Subcutaneous abdominal adipose tissue (tissue), 5 donors: ENCODE measurements around the gene SCARF1.

Source experiments
- H3K27ac ChIP-seq: one replicate; pipeline ENCODE4 v1.7.0; 2013; ENCODE audit warnings: low read depth, mild to moderate bottlenecking, inconsistent platforms, low read length, moderate library complexity
- H3K27me3 ChIP-seq, 5 donors: one replicate each; pipeline ENCODE4 v1.7.0; 2013; ENCODE audit warnings: low read length in 5 of 5, inconsistent platforms in 1 of 5; ENCODE audit not compliant: control insufficient read depth in 5 of 5, insufficient read depth in 4 of 5
- H3K36me3 ChIP-seq, 5 donors: one replicate each; pipeline ENCODE4 v1.7.0; 2013; ENCODE audit warnings: low read length in 5 of 5; ENCODE audit not compliant: control insufficient read depth in 5 of 5, insufficient read depth in 5 of 5
- H3K4me1 ChIP-seq, 5 donors: one replicate each; pipeline ENCODE4 v1.7.0; 2013; ENCODE audit warnings: low read length in 5 of 5, mild to moderate bottlenecking in 3 of 5, moderate library complexity in 1 of 5; ENCODE audit not compliant: control insufficient read depth in 5 of 5, insufficient read depth in 5 of 5
- H3K4me3 ChIP-seq, 5 donors: one replicate each; pipeline ENCODE4 v1.7.0; 2013; ENCODE audit warnings: low read length in 5 of 5, low read depth in 1 of 5
- H3K9ac ChIP-seq, 5 donors: one replicate each; pipeline ENCODE4 v1.7.0; 2013; ENCODE audit warnings: low read length in 5 of 5, mild to moderate bottlenecking in 4 of 5, moderate library complexity in 3 of 5
- H3K9me3 ChIP-seq, 5 donors: one replicate each; pipeline ENCODE4 v1.7.0; 2013; ENCODE audit warnings: low read length in 5 of 5; ENCODE audit not compliant: control insufficient read depth in 5 of 5
- donor health status: healthy.
- donor health status: healthy.
- donor health status: healthy.
- donor health status: healthy.
- donor health status: healthy.

The SCARF1 gene

DNA sequence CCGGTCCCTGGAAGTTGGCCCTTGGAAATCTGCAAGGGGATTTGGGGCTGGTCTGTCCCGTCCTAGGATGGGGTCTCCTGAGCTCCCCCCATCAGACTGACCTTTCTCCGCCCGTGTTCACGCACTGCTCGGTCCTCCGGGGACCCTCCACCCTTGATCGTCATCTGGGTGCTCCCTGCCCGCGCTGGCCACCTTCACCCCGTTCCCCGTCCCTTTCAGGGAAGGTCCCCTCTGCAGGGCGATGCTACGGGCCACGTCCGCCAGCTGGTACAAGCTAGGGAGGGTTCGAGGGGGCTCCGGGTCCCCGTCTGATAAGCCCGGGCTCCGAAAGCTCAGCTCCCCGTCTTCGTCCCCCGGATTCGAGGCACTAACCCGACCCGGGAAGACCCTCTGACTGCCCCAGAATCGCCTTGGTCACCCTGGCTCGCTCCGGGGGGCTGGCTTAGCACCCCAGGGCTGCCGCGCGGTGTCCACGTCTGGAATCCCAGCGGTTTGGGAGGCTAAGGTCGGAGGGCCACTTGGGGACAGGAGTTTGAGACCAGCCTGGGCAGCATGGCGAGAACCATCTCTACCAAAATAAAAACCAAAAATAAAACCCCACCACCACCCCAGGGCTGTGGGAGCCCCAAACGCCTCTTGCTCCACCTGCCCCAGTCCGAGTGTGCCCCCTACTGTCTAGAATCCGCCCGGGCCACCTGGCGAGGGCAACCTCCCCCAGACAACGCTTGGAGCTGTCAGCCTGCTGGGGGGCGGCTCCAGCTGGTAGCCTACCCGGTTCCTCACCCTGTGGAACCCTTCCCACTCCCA, 15.8 kb downstream of the SCARF1 start:
- no peaks in the 10 kb centered on the region for H3K9me3 ChIP-seq
- H3K4me1 ChIP-seq = peaks cover 7 to 64% (median 47%) of the 10 kb centered on the region in 5 donors
- peak overlapping the region in 4 of 5 donors; percentile 6 to 77 (median 72) for H3K9ac ChIP-seq
- peaks cover 0 to 8% (median 0%) of the 10 kb centered on the region in 5 donors for H3K36me3 ChIP-seq
- H3K27ac ChIP-seq = peak overlapping the region; percentile 84
- no peaks in the 10 kb centered on the region for H3K27me3 ChIP-seq
- peak overlapping the region; percentile 53 to 95 (median 70) for H3K4me3 ChIP-seq

DNA sequence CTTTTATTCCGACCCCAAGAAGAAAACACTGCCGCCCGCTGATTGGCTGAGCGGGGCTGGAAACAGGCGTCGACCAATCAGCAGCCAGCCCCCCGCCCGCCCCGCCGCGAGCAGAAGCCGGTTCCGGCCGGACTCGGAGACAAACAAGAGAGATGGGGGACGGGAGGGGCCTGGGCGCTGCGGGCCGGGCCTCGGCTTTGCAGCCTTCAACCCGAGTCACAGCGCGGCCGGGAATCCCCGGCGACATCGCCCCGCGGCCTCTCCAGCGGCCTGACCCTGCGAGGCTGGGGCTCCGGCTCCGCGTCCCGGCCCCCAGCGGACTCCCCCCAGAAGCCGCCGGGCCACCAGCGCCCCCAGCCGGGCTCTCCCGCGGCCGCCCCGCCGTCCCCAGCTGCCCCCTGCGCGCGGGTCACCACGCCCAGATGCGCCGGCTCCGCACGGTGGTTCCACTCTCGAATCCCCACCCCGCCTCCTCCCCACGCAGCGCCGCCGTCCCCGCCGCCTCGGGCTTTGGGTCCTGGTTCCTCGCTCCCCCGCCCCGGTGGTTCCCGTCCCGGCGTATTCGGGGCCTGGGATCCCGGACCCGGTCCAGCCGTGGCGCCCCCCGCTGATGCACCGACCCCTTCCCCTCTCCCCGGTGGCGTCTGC, 16.6 kb downstream of the SCARF1 start:
- H3K4me1 ChIP-seq = peaks cover 6 to 61% (median 43%) of the 10 kb centered on the region in 5 donors

DNA sequence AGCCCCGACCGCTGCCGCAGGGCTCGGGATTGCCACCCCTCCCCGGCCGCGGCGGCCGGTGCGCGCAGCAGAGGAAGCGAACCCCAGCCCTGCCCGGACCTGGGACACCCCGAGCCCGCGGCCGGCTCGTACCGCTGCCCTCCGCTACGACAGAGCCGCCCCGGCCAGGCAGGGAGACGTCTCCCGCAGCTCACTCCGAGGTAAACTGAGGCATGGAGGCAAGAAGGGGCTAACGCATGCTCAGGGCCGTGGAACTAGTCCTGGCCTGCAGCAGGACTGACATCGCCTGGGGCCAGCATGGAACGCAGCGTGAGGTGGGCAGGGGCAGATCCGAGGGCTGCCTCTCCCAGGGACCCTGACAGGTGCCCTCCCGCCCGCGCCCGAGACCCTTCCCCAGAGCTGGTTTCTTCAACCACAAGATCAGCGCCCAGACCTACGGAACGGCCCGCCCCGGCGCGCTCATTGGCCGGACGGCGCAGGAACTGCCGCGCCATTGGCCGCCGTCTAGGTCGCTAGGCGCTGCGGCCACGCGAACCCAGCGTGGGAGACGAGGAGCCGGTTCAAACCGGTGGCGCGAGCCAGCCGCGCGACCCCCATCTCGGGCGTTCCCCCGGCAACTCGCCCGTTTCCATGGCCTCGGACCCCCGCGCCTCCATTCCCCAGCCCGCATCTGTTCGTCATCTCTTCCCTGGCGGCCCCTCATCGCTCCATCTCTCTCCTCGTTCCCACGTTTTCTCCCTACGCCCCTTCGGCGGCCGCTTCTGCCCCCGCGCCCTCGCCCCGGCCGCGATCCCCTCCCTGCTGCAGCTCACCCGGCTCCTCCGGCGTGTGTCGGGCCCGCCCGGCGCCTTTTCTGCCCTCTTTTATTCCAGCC, 17.3 kb downstream of the SCARF1 start, which contains the start of gene SLC43A2:
Gene SLC43A2 (minus strand): TSS at position 853 of the 874 bp plus-strand sequence. CDS start 960 bp downstream, outside the sequence.
- Histone ChIP-seq H3K36me3 (peaks cover 0 to 8% (median 0%) of the 10 kb centered on the region in 5 donors), H3K27me3 (no peaks in the 10 kb centered on the region), H3K9me3 (no peaks in the 10 kb centered on the region), H3K4me3 (peak within 1 kb of the TSS; percentile 53 to 95 (median 74)), H3K27ac (peak within 1 kb of the TSS; percentile 84), H3K4me1 (peaks cover 6 to 63% (median 45%) of the 10 kb centered on the region in 5 donors), H3K9ac (peak within 1 kb of the TSS in 4 of 5 donors; percentile 58 to 77 (median 74))

More for the DNA sequence above, 16.6 kb downstream of the SCARF1 start:
- Histone ChIP-seq H3K27ac (peak overlapping the region; percentile 84), H3K9me3 (no peaks in the 10 kb centered on the region), H3K27me3 (no peaks in the 10 kb centered on the region), H3K4me3 (peak overlapping the region; percentile 53 to 95 (median 70)), H3K9ac (peak overlapping the region in 4 of 5 donors; percentile 32 to 77 (median 72)), H3K36me3 (peaks cover 0 to 6% (median 0%) of the 10 kb centered on the region in 5 donors)

DNA sequence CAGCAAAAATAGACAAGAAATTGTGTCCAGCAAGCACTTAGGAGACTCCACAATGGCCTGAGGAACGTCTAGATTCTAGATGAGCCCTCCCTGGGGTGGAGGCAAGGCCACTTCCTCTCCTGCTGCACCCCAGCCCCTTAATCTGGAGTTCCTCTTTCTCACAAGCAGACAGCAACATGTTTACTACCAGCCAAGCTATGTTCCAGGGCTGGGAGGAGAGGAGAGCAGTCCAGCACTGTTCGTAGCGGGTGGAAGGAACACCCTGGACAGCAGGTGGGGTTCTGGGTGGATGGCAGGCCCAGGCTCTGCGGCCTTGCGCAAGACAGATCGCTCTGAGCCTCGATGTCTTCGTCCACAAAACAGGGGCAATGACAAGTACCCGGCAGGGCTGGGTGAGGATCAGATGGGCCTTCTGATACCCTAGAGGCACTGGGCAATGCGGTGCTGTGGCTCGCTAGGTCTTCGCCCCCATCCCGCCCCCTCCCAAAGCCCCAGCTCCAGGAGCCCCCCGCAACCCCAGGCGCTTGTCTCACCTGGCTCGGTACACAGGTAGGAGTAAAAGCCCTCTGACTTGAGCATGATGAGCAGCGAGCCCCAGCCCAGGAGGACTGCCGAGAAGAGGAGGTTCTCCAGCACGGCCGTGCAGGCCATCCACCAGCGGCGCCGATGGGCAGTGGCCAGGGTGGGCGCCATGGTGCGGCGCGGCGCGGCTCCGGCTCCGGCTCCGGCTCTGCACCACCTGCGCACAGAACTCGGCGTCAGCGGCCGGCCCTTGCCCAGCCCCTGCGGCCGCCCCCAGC, 18.1 kb downstream of the SCARF1 start:
- Histone ChIP-seq H3K4me1 (peaks cover 6 to 65% (median 48%) of the 10 kb centered on the region in 5 donors), H3K27ac (peak overlapping the region; percentile 84), H3K27me3 (no peaks in the 10 kb centered on the region), H3K9me3 (no peaks in the 10 kb centered on the region), H3K9ac (peak overlapping the region in 4 of 5 donors; percentile 64 to 77 (median 67)), H3K36me3 (peaks cover 0 to 12% (median 3%) of the 10 kb centered on the region in 5 donors), H3K4me3 (peak overlapping the region; percentile 38 to 95 (median 74))

DNA sequence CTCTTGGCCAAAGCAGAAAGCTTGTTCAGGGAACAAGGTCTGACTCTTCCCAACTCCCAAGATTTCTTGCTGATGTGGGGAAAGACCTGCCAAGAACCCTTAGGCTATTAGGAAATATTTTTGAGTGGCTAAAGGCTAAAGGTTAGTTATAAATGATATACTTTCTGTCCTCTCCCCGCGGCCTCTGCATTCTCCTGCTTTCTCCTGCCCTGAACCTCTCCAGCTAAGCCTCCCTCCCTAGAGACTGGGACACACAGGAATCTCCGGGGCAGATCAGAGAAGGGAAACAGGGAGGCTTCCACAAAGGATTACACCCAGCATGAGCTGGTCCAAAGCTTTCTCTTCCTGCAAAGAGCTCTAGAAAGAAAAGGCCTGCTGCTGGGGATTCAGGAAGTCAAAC, 19.2 kb downstream of the SCARF1 start:
- H3K27ac ChIP-seq = peak overlapping the region; percentile 84
- H3K4me1 ChIP-seq = peaks cover 7 to 70% (median 54%) of the 10 kb centered on the region in 5 donors
- no peaks in the 10 kb centered on the region for H3K9me3 ChIP-seq
- H3K9ac ChIP-seq = peak overlapping the region in 4 of 5 donors; percentile 5 to 67 (median 66)
- no peaks in the 10 kb centered on the region for H3K27me3 ChIP-seq
- peak overlapping the region; percentile 37 to 95 (median 70) for H3K4me3 ChIP-seq
- peaks cover 0 to 18% (median 6%) of the 10 kb centered on the region in 5 donors for H3K36me3 ChIP-seq

DNA sequence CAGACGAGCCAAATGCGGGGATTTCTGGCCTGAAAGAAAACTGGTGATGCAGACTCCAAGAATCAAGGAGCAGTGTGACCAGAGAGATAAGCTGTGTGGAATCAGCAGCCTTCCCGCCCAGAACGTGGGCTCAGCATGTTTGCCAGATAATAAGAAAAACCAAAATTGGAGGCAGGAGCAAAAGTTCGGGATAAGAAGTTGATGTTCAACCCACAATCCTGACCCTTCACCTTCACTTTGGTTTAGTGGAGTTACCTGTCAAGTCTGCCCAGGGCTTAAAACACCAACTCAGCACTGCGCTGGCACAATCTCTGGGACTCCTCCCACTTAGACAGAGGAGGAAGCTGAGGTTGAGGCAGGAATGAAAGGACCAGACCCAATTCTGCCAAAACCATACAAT, 20.0 kb downstream of the SCARF1 start:
- Histone ChIP-seq H3K9me3 (no peaks in the 10 kb centered on the region), H3K9ac (peak overlapping the region in 2 of 5 donors; percentile 45 to 46), H3K4me1 (peaks cover 7 to 72% (median 61%) of the 10 kb centered on the region in 5 donors), H3K4me3 (no peak overlapping the region), H3K27me3 (no peaks in the 10 kb centered on the region), H3K36me3 (peaks cover 0 to 24% (median 6%) of the 10 kb centered on the region in 5 donors), H3K27ac (peak overlapping the region; percentile 84)

DNA sequence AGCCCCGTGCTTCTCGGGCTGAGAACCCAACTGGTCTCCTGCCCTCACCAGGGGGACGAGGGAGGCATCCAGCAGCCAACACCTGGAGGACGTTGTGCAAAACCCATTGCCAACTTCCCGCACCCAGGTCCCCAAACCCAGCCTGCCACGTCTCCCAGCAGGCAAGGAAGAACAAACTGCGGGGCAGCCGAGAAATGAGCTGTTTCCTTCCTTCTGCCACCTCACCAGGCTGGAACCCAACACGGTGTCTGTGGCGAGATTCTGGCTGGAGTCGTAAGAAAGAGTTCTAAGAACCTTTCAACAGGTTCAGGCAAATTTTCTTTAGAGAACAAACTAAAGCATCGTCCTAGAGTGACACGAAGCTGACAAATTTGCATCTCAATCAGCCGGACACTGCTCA, 20.5 kb downstream of the SCARF1 start:
- no peak overlapping the region for H3K27ac ChIP-seq
- H3K9ac ChIP-seq = no peak overlapping the region
- H3K9me3 ChIP-seq = no peaks in the 10 kb centered on the region
- H3K36me3 ChIP-seq = peaks cover 0 to 29% (median 6%) of the 10 kb centered on the region in 5 donors
- no peaks in the 10 kb centered on the region for H3K27me3 ChIP-seq
- H3K4me3 ChIP-seq = no peak overlapping the region
- H3K4me1 ChIP-seq = peaks cover 7 to 71% (median 60%) of the 10 kb centered on the region in 5 donors

DNA sequence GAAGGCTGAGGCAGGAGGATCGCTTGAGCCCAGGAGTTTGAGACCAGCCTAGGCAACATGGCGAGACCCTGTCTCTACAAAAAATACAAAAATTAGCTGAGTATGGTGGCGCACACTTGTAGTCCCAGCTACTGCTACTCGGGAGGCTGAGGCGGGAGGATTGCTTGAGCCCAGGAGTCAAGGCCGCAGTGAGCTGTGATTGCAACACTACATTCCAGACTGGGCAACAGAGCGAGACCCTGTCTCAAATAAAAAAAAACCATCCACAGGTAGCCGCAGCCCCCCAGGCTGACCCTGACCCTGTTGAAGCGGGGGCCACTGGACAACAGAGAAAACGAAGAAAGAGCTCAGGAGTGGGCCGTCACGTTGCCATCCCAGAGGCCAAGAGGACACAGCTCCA, 20.9 kb downstream of the SCARF1 start:
- H3K4me1 ChIP-seq = peaks cover 7 to 67% (median 56%) of the 10 kb centered on the region in 5 donors
- H3K9ac ChIP-seq = no peak overlapping the region
- H3K9me3 ChIP-seq = no peaks in the 10 kb centered on the region
- peaks cover 0 to 31% (median 6%) of the 10 kb centered on the region in 5 donors for H3K36me3 ChIP-seq
- H3K27me3 ChIP-seq = no peaks in the 10 kb centered on the region
- no peak overlapping the region for H3K27ac ChIP-seq
- no peak overlapping the region for H3K4me3 ChIP-seq
